GM23338 (cell line): ENCODE results near the gene UNC5A. TPM values are rescaled to one million over a fixed set of nuclear protein-coding genes. Genes with fewer than 3 reads are reported as not detected.

ENCODE experiments used
- ATAC-seq: fragments of 200-7000 bp; cut with Tn5 transposase; 3 replicates; pipeline ENCODE4 v1.9.1; 2020
- DNase-seq: peaks from one replicate; pipeline ENCODE4 v3.0.0-alpha.2; 2015; ENCODE audit warnings: low spot score
- H2AFZ ChIP-seq: fragments of 200-600 bp; sonication (generic); 2 replicates; pipeline ENCODE4 v1.8.0; 2016; ENCODE audit warnings: antibody characterized with exemption, mild to moderate bottlenecking, moderate library complexity
- H3F3A ChIP-seq: fragments of 200-600 bp; sonication (generic); replicated peaks from 2 replicates; pipeline ENCODE4 v1.8.0; 2017; ENCODE audit warnings: antibody characterized with exemption, mixed run types, low read depth
- H3K27ac ChIP-seq: fragments of 200-600 bp; sonication (generic); 2 replicates; pipeline ENCODE4 v1.6.1; 2016; ENCODE audit warnings: low read depth
- H3K27me3 ChIP-seq: fragments of 200-600 bp; sonication (generic); 2 replicates; pipeline ENCODE4 v1.8.0; 2016; ENCODE audit warnings: mild to moderate bottlenecking, mixed run types, moderate library complexity; ENCODE audit not compliant: insufficient read depth
- H3K36me3 ChIP-seq: fragments of 200-600 bp; sonication (generic); 2 replicates; pipeline ENCODE4 v1.8.0; 2016; ENCODE audit warnings: mild to moderate bottlenecking; ENCODE audit not compliant: insufficient read depth
- H3K4me1 ChIP-seq: fragments of 200-600 bp; sonication (generic); 2 replicates; pipeline ENCODE4 v1.8.0; 2016; ENCODE audit warnings: mild to moderate bottlenecking, moderate library complexity; ENCODE audit not compliant: insufficient read depth
- H3K4me2 ChIP-seq: fragments of 200-600 bp; sonication (generic); 2 replicates; pipeline ENCODE4 v1.7.1; 2017; ENCODE audit warnings: mixed run types
- H3K4me3 ChIP-seq: fragments of 200-600 bp; sonication (generic); 2 replicates; pipeline ENCODE4 v1.6.1; 2016; ENCODE audit warnings: mixed run types
- H3K79me2 ChIP-seq: fragments of 200-600 bp; sonication (generic); replicated peaks from 2 replicates; pipeline ENCODE4 v1.8.0; 2017; ENCODE audit warnings: mild to moderate bottlenecking; ENCODE audit not compliant: insufficient read depth
- H3K9me2 ChIP-seq: fragments of 200-600 bp; sonication (generic); 2 replicates; pipeline ENCODE4 v1.8.0; 2017; ENCODE audit not compliant: insufficient read depth
- H4K20me1 ChIP-seq: fragments of 200-600 bp; sonication (generic); replicated peaks from 2 replicates; pipeline ENCODE4 v1.8.0; 2017; ENCODE audit warnings: mild to moderate bottlenecking; ENCODE audit not compliant: insufficient read depth
- H3K27ac Mint-ChIP-seq: 2 replicates; pipeline ENCODE4 v1.8.0; 2020; ENCODE audit warnings: inconsistent platforms, mild to moderate bottlenecking, moderate library complexity, mixed read lengths
- H3K27me3 Mint-ChIP-seq: 3 replicates; pipeline ENCODE4 v1.8.0; 2022; ENCODE audit warnings: low read depth, mild to moderate bottlenecking, moderate library complexity, mixed read lengths, inconsistent platforms; ENCODE audit not compliant: insufficient read depth, poor library complexity
- H3K36me3 Mint-ChIP-seq: 3 replicates; pipeline ENCODE4 v1.8.0; 2021; ENCODE audit warnings: low read depth, mild to moderate bottlenecking, inconsistent platforms, moderate library complexity, mixed read lengths
- H3K4me1 Mint-ChIP-seq: 3 replicates; pipeline ENCODE4 v1.8.0; 2020; ENCODE audit warnings: mild to moderate bottlenecking, inconsistent platforms, mixed read lengths
- H3K4me3 Mint-ChIP-seq: 3 replicates; pipeline ENCODE4 v1.8.0; 2021; ENCODE audit warnings: moderate library complexity, mild to moderate bottlenecking, inconsistent platforms, mixed read lengths
- H3K9me3 Mint-ChIP-seq: 3 replicates; pipeline ENCODE4 v1.8.0; 2020; ENCODE audit warnings: moderate library complexity, mild to moderate bottlenecking, inconsistent platforms, mixed read lengths
- CREB1 ChIP-seq: fragments of 250-450 bp; sonication (Bioruptor Pico); IDR thresholded peaks from 2 replicates; pipeline ENCODE4 v1.5.0; 2020; ENCODE audit warnings: low read depth, mild to moderate bottlenecking, moderate library complexity
- EZH2 ChIP-seq: fragments of 200-600 bp; sonication (generic); IDR thresholded peaks from one replicate; pipeline ENCODE4 v1.8.0; 2017; ENCODE audit warnings: antibody characterized with exemption, mild to moderate bottlenecking, low read depth; ENCODE audit not compliant: unreplicated experiment
- EZH2phosphoT487 ChIP-seq: fragments of 200-600 bp; sonication (generic); IDR thresholded peaks from one replicate; pipeline ENCODE4 v1.8.1; 2018; ENCODE audit warnings: antibody characterized with exemption; ENCODE audit not compliant: unreplicated experiment
- JUNB ChIP-seq: IDR thresholded peaks from one replicate; pipeline ENCODE4 v1.6.1; 2016; ENCODE audit warnings: antibody characterized with exemption; ENCODE audit not compliant: unreplicated experiment
- NANOG ChIP-seq: IDR thresholded peaks from 2 replicates; pipeline ENCODE4 v1.6.1; 2016; ENCODE audit warnings: antibody characterized with exemption, borderline replicate concordance
- POLR2AphosphoS5 ChIP-seq: IDR thresholded peaks from 2 replicates; pipeline ENCODE4 v1.6.1; 2016; ENCODE audit warnings: antibody characterized with exemption, low read depth
- ZNF114 ChIP-seq: fragments of 250-450 bp; sonication (Bioruptor Pico); IDR thresholded peaks from 2 replicates; pipeline ENCODE4 v1.5.0; 2020; ENCODE audit warnings: mild to moderate bottlenecking, moderate library complexity
- ZNF331 ChIP-seq: fragments of 250-450 bp; sonication (Bioruptor Pico); IDR thresholded peaks from 2 replicates; pipeline ENCODE4 v1.5.0; 2020; ENCODE audit warnings: low read depth, mild to moderate bottlenecking, moderate library complexity
- polyA plus RNA-seq: library from polyadenylated mRNA; unstranded; fragments of >200 nt; fragmentation: Nextera tagmentation; extraction: Ambion mirVana; gene quantifications from 2 replicates; pipeline ENCODE4 v1.2.1, GENCODE V29; 2016
- total RNA-seq: library from RNA; depleted of rRNA; stranded (reverse); fragments of >200 nt; shearing (Covaris generic); gene quantifications from 2 replicates; pipeline ENCODE4 v1.2.3, GENCODE V29; 2014
- TF ChIP-seq, protein P1 (sequence below): IDR thresholded peaks from 2 replicates; pipeline ENCODE4 v1.6.1; 2016; ENCODE audit warnings: antibody characterized with exemption
- TF ChIP-seq, protein P2 (sequence below): IDR thresholded peaks from one replicate; pipeline ENCODE4 v1.6.1; 2018; ENCODE audit warnings: antibody characterized with exemption; ENCODE audit not compliant: unreplicated experiment
- TF ChIP-seq, protein P3 (sequence below): fragments of 250-450 bp; sonication (Bioruptor Pico); IDR thresholded peaks from 2 replicates; pipeline ENCODE4 v1.5.0; 2020; ENCODE audit warnings: mild to moderate bottlenecking, moderate library complexity
- TF ChIP-seq, protein P4 (sequence below), 2 experiments: fragments of 200-600 bp in 1 of 2; sonication (generic) in 1 of 2; conservative IDR thresholded peaks; 2 replicates each; pipeline versions ENCODE4 v1.5.1 to v1.6.1; 2016 to 2017; ENCODE audit warnings: antibody characterized with exemption in 2 of 2, low read depth in 2 of 2, mild to moderate bottlenecking in 2 of 2, moderate library complexity in 1 of 2

UNC5A gene
- total and polyA plus RNA-seq, 2 experiments from 2014 or later: 0.92 to 3.9 TPM

DNA sequence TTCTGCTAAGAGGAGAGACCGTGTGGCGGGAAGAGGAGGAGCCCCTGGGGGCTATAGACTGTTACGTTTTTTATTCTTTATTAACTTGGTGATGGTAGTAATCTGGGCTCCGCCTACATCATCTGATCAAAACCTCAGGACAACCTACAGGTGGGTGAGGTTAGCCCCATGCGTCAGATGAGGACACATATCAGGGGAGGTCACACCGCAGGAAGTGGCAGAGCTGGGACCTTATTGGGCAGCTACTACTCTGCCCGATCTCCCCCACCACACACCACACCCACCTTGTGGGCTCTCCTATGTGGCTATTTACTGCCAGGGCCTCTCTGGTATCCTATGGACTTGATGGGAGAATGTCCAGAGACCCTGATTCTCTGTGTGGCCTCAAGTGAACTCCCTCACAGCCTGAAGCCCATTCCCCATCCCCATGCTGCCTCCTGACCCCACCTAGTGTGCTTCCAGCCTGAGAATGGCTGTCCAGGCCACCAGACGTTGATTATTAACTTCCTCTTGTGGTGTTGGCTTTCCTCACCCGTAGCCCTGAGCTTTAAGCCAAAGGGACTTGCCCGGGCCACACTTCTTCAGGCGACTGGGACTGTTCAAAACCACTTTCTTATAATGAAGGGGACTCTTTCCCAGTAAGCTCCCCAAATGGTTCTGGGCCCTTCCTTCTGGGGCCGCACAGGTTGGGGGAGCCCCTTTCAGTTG is 8.2 kb downstream of the UNC5A start (continued):
- TF ChIP-seq, protein P1, sequence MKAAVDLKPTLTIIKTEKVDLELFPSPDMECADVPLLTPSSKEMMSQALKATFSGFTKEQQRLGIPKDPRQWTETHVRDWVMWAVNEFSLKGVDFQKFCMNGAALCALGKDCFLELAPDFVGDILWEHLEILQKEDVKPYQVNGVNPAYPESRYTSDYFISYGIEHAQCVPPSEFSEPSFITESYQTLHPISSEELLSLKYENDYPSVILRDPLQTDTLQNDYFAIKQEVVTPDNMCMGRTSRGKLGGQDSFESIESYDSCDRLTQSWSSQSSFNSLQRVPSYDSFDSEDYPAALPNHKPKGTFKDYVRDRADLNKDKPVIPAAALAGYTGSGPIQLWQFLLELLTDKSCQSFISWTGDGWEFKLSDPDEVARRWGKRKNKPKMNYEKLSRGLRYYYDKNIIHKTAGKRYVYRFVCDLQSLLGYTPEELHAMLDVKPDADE: no peak
- TF ChIP-seq ZNF114 (CRISPR knock-in tag) (no peak), EZH2 (no peak)
- TF ChIP-seq, protein P2, sequence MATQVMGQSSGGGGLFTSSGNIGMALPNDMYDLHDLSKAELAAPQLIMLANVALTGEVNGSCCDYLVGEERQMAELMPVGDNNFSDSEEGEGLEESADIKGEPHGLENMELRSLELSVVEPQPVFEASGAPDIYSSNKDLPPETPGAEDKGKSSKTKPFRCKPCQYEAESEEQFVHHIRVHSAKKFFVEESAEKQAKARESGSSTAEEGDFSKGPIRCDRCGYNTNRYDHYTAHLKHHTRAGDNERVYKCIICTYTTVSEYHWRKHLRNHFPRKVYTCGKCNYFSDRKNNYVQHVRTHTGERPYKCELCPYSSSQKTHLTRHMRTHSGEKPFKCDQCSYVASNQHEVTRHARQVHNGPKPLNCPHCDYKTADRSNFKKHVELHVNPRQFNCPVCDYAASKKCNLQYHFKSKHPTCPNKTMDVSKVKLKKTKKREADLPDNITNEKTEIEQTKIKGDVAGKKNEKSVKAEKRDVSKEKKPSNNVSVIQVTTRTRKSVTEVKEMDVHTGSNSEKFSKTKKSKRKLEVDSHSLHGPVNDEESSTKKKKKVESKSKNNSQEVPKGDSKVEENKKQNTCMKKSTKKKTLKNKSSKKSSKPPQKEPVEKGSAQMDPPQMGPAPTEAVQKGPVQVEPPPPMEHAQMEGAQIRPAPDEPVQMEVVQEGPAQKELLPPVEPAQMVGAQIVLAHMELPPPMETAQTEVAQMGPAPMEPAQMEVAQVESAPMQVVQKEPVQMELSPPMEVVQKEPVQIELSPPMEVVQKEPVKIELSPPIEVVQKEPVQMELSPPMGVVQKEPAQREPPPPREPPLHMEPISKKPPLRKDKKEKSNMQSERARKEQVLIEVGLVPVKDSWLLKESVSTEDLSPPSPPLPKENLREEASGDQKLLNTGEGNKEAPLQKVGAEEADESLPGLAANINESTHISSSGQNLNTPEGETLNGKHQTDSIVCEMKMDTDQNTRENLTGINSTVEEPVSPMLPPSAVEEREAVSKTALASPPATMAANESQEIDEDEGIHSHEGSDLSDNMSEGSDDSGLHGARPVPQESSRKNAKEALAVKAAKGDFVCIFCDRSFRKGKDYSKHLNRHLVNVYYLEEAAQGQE: no peak

- ATAC-seq: peak; percentile 2; the same call in 2 of the 3 replicates
- no peak overlapping the region for H3K27ac Mint-ChIP-seq
- no peak overlapping the region for H3K4me3 Mint-ChIP-seq
- DNase-seq: peak; percentile 32
- no peak overlapping the region for H2AFZ ChIP-seq
- no peak overlapping the region for H3K4me2 ChIP-seq
- no peaks in the 10 kb centered on the region for H3F3A ChIP-seq
- no peaks in the 10 kb centered on the region; the same call in 1 of the 2 replicates for H4K20me1 ChIP-seq
- no peaks in the 10 kb centered on the region for H3K9me2 ChIP-seq
- H3K36me3 ChIP-seq: no peaks in the 10 kb centered on the region
- peaks cover 23% of the 10 kb centered on the region for H3K27me3 Mint-ChIP-seq
- no peaks in the 10 kb centered on the region for H3K9me3 Mint-ChIP-seq
- H3K36me3 Mint-ChIP-seq: no peaks in the 10 kb centered on the region
- H3K4me3 ChIP-seq: no peak overlapping the region
- H3K27me3 ChIP-seq: peaks cover 6% of the 10 kb centered on the region; the same call in 1 of the 2 replicates
- no peak overlapping the region for H3K27ac ChIP-seq
- H3K4me1 ChIP-seq: peaks cover 10% of the 10 kb centered on the region
- H3K79me2 ChIP-seq: no peaks in the 10 kb centered on the region
- peaks cover 40% of the 10 kb centered on the region for H3K4me1 Mint-ChIP-seq
- TF ChIP-seq CREB1 (CRISPR knock-in tag) (no peak), POLR2AphosphoS5 (no peak), EZH2phosphoT487 (no peak), ZNF114 (CRISPR knock-in tag) (no peak), ZNF331 (CRISPR knock-in tag) (no peak), NANOG (no peak), EZH2 (no peak), JUNB (no peak)
- TF ChIP-seq, protein P3, sequence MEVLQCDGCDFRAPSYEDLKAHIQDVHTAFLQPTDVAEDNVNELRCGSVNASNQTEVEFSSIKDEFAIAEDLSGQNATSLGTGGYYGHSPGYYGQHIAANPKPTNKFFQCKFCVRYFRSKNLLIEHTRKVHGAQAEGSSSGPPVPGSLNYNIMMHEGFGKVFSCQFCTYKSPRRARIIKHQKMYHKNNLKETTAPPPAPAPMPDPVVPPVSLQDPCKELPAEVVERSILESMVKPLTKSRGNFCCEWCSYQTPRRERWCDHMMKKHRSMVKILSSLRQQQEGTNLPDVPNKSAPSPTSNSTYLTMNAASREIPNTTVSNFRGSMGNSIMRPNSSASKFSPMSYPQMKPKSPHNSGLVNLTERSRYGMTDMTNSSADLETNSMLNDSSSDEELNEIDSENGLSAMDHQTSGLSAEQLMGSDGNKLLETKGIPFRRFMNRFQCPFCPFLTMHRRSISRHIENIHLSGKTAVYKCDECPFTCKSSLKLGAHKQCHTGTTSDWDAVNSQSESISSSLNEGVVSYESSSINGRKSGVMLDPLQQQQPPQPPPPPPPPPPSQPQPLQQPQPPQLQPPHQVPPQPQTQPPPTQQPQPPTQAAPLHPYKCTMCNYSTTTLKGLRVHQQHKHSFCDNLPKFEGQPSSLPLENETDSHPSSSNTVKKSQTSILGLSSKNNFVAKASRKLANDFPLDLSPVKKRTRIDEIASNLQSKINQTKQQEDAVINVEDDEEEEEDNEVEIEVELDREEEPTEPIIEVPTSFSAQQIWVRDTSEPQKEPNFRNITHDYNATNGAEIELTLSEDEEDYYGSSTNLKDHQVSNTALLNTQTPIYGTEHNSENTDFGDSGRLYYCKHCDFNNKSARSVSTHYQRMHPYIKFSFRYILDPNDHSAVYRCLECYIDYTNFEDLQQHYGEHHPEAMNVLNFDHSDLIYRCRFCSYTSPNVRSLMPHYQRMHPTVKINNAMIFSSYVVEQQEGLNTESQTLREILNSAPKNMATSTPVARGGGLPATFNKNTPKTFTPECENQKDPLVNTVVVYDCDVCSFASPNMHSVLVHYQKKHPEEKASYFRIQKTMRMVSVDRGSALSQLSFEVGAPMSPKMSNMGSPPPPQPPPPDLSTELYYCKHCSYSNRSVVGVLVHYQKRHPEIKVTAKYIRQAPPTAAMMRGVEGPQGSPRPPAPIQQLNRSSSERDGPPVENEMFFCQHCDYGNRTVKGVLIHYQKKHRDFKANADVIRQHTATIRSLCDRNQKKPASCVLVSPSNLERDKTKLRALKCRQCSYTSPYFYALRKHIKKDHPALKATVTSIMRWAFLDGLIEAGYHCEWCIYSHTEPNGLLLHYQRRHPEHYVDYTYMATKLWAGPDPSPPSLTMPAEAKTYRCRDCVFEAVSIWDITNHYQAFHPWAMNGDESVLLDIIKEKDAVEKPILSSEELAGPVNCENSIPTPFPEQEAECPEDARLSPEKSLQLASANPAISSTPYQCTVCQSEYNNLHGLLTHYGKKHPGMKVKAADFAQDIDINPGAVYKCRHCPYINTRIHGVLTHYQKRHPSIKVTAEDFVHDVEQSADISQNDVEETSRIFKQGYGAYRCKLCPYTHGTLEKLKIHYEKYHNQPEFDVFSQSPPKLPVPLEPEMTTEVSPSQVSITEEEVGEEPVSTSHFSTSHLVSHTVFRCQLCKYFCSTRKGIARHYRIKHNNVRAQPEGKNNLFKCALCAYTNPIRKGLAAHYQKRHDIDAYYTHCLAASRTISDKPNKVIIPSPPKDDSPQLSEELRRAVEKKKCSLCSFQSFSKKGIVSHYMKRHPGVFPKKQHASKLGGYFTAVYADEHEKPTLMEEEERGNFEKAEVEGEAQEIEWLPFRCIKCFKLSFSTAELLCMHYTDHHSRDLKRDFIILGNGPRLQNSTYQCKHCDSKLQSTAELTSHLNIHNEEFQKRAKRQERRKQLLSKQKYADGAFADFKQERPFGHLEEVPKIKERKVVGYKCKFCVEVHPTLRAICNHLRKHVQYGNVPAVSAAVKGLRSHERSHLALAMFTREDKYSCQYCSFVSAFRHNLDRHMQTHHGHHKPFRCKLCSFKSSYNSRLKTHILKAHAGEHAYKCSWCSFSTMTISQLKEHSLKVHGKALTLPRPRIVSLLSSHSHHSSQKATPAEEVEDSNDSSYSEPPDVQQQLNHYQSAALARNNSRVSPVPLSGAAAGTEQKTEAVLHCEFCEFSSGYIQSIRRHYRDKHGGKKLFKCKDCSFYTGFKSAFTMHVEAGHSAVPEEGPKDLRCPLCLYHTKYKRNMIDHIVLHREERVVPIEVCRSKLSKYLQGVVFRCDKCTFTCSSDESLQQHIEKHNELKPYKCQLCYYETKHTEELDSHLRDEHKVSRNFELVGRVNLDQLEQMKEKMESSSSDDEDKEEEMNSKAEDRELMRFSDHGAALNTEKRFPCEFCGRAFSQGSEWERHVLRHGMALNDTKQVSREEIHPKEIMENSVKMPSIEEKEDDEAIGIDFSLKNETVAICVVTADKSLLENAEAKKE (CRISPR knock-in tag): no peak
- TF ChIP-seq, protein P4, sequence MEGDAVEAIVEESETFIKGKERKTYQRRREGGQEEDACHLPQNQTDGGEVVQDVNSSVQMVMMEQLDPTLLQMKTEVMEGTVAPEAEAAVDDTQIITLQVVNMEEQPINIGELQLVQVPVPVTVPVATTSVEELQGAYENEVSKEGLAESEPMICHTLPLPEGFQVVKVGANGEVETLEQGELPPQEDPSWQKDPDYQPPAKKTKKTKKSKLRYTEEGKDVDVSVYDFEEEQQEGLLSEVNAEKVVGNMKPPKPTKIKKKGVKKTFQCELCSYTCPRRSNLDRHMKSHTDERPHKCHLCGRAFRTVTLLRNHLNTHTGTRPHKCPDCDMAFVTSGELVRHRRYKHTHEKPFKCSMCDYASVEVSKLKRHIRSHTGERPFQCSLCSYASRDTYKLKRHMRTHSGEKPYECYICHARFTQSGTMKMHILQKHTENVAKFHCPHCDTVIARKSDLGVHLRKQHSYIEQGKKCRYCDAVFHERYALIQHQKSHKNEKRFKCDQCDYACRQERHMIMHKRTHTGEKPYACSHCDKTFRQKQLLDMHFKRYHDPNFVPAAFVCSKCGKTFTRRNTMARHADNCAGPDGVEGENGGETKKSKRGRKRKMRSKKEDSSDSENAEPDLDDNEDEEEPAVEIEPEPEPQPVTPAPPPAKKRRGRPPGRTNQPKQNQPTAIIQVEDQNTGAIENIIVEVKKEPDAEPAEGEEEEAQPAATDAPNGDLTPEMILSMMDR (conservative IDR thresholded peaks at IDR 0.05; ENCODE audit: low read depth in 2 of 2): no peak
Measured at GRCh38 chr5:176819476-176819875, 9.1 kb downstream of the UNC5A start.
